Measurements from ENCODE around the gene C5orf47.

C5orf47 gene

GRCh38 chr5:173967241-173967640, 21.7 kb upstream of the C5orf47 start:
- Histone ChIP-seq H3K9ac (no peak overlapping the region), H3K4me3 (no peak overlapping the region), H3K9me3 (replicated peaks in 1 of 11) (no peaks in the 10 kb centered on the region), H3K36me3 (no peaks in the 10 kb centered on the region), H3K27ac (no peak overlapping the region), H3K4me1 (peaks cover 10 to 26% (median 14%) of the 10 kb centered on the region in 10 experiments), H3K4me2 (no peak overlapping the region), H3K27me3 (no peaks in the 10 kb centered on the region), H4K20me1 (no peaks in the 10 kb centered on the region)
- no peak for TF ChIP-seq Cebpa-rat (IDR thresholded peaks at IDR 0.05)

- H3K27ac ChIP-seq: no peak overlapping the region
- no peak overlapping the region for H3K4me3 ChIP-seq
- no peaks in the 10 kb centered on the region for H3K36me3 ChIP-seq
- peaks cover 12 to 35% (median 22%) of the 10 kb centered on the region in 10 experiments for H3K4me1 ChIP-seq
- H3K27me3 ChIP-seq: no peaks in the 10 kb centered on the region
- no peak overlapping the region for H3K9ac ChIP-seq
- H4K20me1 ChIP-seq: no peaks in the 10 kb centered on the region
- H3K4me2 ChIP-seq: peak overlapping the region; percentile 1 to 33 (median 12); a peak in 8 of 22 replicates
- TF ChIP-seq Cebpa-rat (IDR thresholded peaks at IDR 0.05): no peak
- no peaks in the 10 kb centered on the region for H3K9me3 ChIP-seq (replicated peaks in 1 of 11)
These were observed 20.7 kb upstream of the C5orf47 start for GRCh38 chr5:173968154-173968797.

GRCh38 chr5:173969167-173970049, 19.6 kb upstream of the C5orf47 start:
- Histone ChIP-seq H3K27ac (no peak overlapping the region), H3K4me2 (peak overlapping the region in 3 of 11 experiments; percentile 4 to 33 (median 30); a peak in 1 of 22 replicates), H3K27me3 (0 out of 22 replicates have a peak, but pooled peaks cover 0 to 5% (median 0%) of the 10 kb centered on the region in 11 experiments), H3K9ac (no peak overlapping the region), H3K4me1 (peaks cover 16 to 43% (median 33%) of the 10 kb centered on the region in 10 experiments), H4K20me1 (no peaks in the 10 kb centered on the region), H3K9me3 (replicated peaks in 1 of 11) (no peaks in the 10 kb centered on the region), H3K36me3 (no peaks in the 10 kb centered on the region), H3K4me3 (no peak overlapping the region)
- TF ChIP-seq Cebpa-rat (IDR thresholded peaks at IDR 0.05): no peak

GRCh38 chr5:173970878-173971650, 17.9 kb upstream of the C5orf47 start:
- Histone ChIP-seq H3K9me3 (replicated peaks in 1 of 11) (no peaks in the 10 kb centered on the region), H3K4me3 (no peak overlapping the region), H4K20me1 (no peaks in the 10 kb centered on the region), H3K4me1 (peaks cover 16 to 43% (median 33%) of the 10 kb centered on the region in 10 experiments), H3K27me3 (0 out of 22 replicates have a peak, but pooled peaks cover 0 to 5% (median 0%) of the 10 kb centered on the region in 11 experiments), H3K4me2 (peak overlapping the region in 4 of 11 experiments; percentile 20 to 78 (median 39); a peak in 7 of 22 replicates), H3K9ac (no peak overlapping the region), H3K36me3 (no peaks in the 10 kb centered on the region), H3K27ac (no peak overlapping the region)
- no peak for TF ChIP-seq Cebpa-rat (IDR thresholded peaks at IDR 0.05)

GRCh38 chr5:173971681-173972345, 17.2 kb upstream of the C5orf47 start:
- Histone ChIP-seq H3K27ac (no peak overlapping the region), H3K4me1 (peaks cover 16 to 39% (median 33%) of the 10 kb centered on the region in 10 experiments), H3K9me3 (replicated peaks in 1 of 11) (no peaks in the 10 kb centered on the region), H3K9ac (no peak overlapping the region), H3K36me3 (no peaks in the 10 kb centered on the region), H3K27me3 (0 out of 22 replicates have a peak, but pooled peaks cover 0 to 5% (median 0%) of the 10 kb centered on the region in 11 experiments), H4K20me1 (no peaks in the 10 kb centered on the region), H3K4me2 (peak overlapping the region in 7 of 11 experiments; percentile 8 to 78 (median 22); a peak in 11 of 22 replicates), H3K4me3 (no peak overlapping the region)
- TF ChIP-seq Cebpa-rat (IDR thresholded peaks at IDR 0.05): no peak

GRCh38 chr5:173972607-173972924, 16.4 kb upstream of the C5orf47 start:
- Histone ChIP-seq H3K9ac (peak overlapping the region in 6 of 11 experiments; percentile 52 to 64 (median 60); a peak in 7 of 22 replicates), H3K4me3 (peak overlapping the region in 7 of 10 experiments; percentile 43 to 60 (median 50); a peak in 13 of 20 replicates), H3K36me3 (no peaks in the 10 kb centered on the region), H4K20me1 (no peaks in the 10 kb centered on the region), H3K4me2 (peak overlapping the region; percentile 62 to 93 (median 83)), H3K4me1 (peaks cover 16 to 39% (median 31%) of the 10 kb centered on the region in 10 experiments), H3K9me3 (replicated peaks in 1 of 11) (no peaks in the 10 kb centered on the region), H3K27ac (no peak overlapping the region), H3K27me3 (0 out of 22 replicates have a peak, but pooled peaks cover 0 to 5% (median 0%) of the 10 kb centered on the region in 11 experiments)
- TF ChIP-seq Cebpa-rat (IDR thresholded peaks at IDR 0.05): no peak

GRCh38 chr5:173972925-173973615, 15.9 kb upstream of the C5orf47 start:
- peaks cover 15 to 39% (median 31%) of the 10 kb centered on the region in 10 experiments for H3K4me1 ChIP-seq
- H3K27ac ChIP-seq: no peak overlapping the region

More at GRCh38 chr5:173972925-173973615, 15.9 kb upstream of the C5orf47 start:
- Histone ChIP-seq H3K27me3 (0 out of 22 replicates have a peak, but pooled peaks cover 0 to 5% (median 0%) of the 10 kb centered on the region in 11 experiments), H3K9me3 (replicated peaks in 1 of 11) (no peaks in the 10 kb centered on the region), H4K20me1 (no peaks in the 10 kb centered on the region), H3K4me2 (peak overlapping the region; percentile 62 to 93 (median 83)), H3K36me3 (no peaks in the 10 kb centered on the region), H3K4me3 (peak overlapping the region; percentile 33 to 60 (median 46); a peak in 18 of 20 replicates), H3K9ac (peak overlapping the region in 10 of 11 experiments; percentile 38 to 74 (median 58); a peak in 18 of 22 replicates)
- no peak for TF ChIP-seq Cebpa-rat (IDR thresholded peaks at IDR 0.05)
